GM18909 (cell line): ENCODE results near the gene CALCA.

ENCODE experiments used
- ATAC-seq: cut with Tn5 transposase; IDR thresholded peaks from one replicate; pipeline ENCODE4 v1.9.1; 2021; ENCODE audit warnings: mild to moderate bottlenecking; ENCODE audit not compliant: unreplicated experiment, poor library complexity

Gene CALCA

GRCh38 chr11:14949437-14950147, 22.6 kb downstream of the CALCA start:
- ATAC-seq: no peak

- ATAC-seq: no peak
Measured at GRCh38 chr11:14942745-14943144, 29.4 kb downstream of the CALCA start.

DNA sequence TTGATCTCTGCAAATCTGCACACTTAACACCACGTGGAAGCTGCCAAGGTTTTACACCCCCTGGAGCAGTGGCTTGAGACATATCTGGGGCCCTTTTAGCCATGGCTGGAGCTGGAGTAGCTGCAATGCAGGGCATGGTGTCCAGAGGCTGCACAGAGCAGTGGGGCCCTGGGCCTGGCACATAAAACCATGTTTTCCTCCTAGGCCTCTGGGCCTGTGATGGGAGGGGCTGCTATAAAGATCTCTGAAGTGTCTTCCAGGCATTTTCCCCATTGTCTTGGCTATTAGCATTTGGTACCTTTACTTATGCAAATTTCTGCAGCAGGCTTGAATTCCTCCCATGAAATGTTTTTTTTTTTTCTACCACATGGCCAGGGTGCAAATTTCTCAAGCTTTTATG, 33.2 kb downstream of the CALCA start:
- no peak for ATAC-seq

- ATAC-seq: no peak
Measured at GRCh38 chr11:14934641-14935351, 37.4 kb downstream of the CALCA start.

GRCh38 chr11:14932447-14932846, 39.7 kb downstream of the CALCA start:
- no peak for ATAC-seq

- no peak for ATAC-seq
Measured at GRCh38 chr11:14930369-14930768, 41.8 kb downstream of the CALCA start.

DNA sequence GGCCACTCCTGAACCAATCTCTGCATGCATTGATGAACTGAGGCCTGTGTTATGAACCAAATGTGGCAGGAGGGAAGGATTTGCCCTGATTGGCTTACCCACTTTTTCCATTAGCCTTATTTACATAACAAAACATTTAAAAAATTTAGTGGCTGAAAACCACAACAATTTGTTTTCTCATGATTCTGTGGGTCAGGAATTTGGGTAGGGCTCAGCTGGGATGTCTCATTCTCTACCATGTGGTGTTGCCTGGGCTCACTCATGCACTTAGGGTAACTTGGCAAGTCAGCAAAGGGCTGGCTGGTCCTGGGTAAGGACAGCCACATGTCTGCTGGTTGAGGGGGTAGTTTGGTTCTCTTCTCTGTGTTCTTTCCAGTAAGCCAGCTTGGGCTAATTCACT, 45.0 kb downstream of the CALCA start:
- no peak for ATAC-seq

DNA sequence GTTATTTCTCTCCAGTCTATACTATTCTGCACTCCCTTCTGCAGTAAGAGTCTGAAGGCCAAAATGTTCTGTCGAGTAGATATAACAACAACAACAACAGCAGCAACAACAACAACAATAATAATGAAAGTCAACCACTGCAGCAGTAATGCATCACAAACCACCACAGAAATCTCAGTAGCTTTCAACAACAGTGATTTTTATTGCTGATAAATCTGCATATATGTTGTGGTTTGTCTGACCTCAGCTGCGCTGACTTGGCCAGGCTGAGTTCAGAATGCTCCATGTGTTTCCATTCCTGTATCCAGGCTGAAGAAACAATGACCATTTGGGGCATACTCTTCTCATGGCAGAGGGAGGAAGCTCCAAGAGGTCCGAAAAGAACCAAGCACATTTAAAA, 47.8 kb downstream of the CALCA start:
- ATAC-seq: no peak
